K562 (cell line): ENCODE data around the gene IREB2.

Source experiments
- CREB1 ChIP-seq, 2 experiments: sonication (generic) in 1 of 2; formaldehyde crosslinking in 1 of 2; IDR thresholded peaks; 2 replicates each; pipeline versions ENCODE4 v1.6.1 to v1.8.0; 2012 to 2022; ENCODE audit warnings: inconsistent platforms in 1 of 2, mild to moderate bottlenecking in 1 of 2, missing genetic modification reagents in 1 of 2, moderate library complexity in 1 of 2
- ERF ChIP-seq: fragments of 450-650 bp; formaldehyde crosslinking; IDR thresholded peaks from 2 replicates; pipeline ENCODE4 v1.4.0; 2020; ENCODE audit warnings: mild to moderate bottlenecking, mixed read lengths
- EZH2 ChIP-seq: IDR thresholded peaks from 2 replicates; pipeline ENCODE4 v1.6.1; 2012; ENCODE audit warnings: low read depth, mild to moderate bottlenecking, inconsistent platforms, low read length, borderline replicate concordance
- IRF2 ChIP-seq: sonication (generic); formaldehyde crosslinking; IDR thresholded peaks from 2 replicates; pipeline ENCODE4 v1.8.1; 2022; ENCODE audit warnings: mild to moderate bottlenecking, missing genetic modification reagents
- POLR2G ChIP-seq: fragments of 200-400 bp; formaldehyde crosslinking; IDR thresholded peaks from 2 replicates; pipeline ENCODE4 v1.6.1; 2017; ENCODE audit warnings: low read depth, mild to moderate bottlenecking, antibody characterized with exemption, low read length, moderate library complexity
- RBM14 ChIP-seq: fragments of 200-400 bp; formaldehyde crosslinking; IDR thresholded peaks from 2 replicates; pipeline ENCODE4 v1.6.1; 2018; ENCODE audit warnings: low read depth, mild to moderate bottlenecking, low read length, moderate library complexity, borderline replicate concordance; ENCODE audit not compliant: insufficient read depth
- SIX5 ChIP-seq, 2 experiments: IDR thresholded peaks; 2 replicates each; pipeline ENCODE4 v1.6.1; 2011; ENCODE audit warnings: low read length in 2 of 2, borderline replicate concordance in 1 of 2, low read depth in 1 of 2, mild to moderate bottlenecking in 1 of 2, moderate library complexity in 1 of 2; ENCODE audit not compliant: insufficient read depth in 1 of 2
- SMARCC2 ChIP-seq: fragments of 450-650 bp; IDR thresholded peaks from 2 replicates; pipeline ENCODE4 v1.6.1; 2017; ENCODE audit warnings: antibody characterized with exemption, moderate library complexity, mild to moderate bottlenecking, low read depth
- TAF1 ChIP-seq: IDR thresholded peaks from 2 replicates; pipeline ENCODE4 v1.6.1; 2011; ENCODE audit warnings: mild to moderate bottlenecking, low read length, moderate library complexity; ENCODE audit not compliant: insufficient read depth, control insufficient read depth, severe bottlenecking; ENCODE audit errors: extremely low read depth
- TEAD1 ChIP-seq, 2 experiments: fragments of 450-650 bp in 1 of 2; sonication (generic) in 1 of 2; formaldehyde crosslinking; IDR thresholded peaks; 2 replicates each; pipeline versions ENCODE4 v1.4.0 to v1.8.0; 2020 to 2022; ENCODE audit warnings: mild to moderate bottlenecking in 2 of 2, missing genetic modification reagents in 1 of 2
- ZNF239 ChIP-seq: fragments of 250-450 bp; sonication (Bioruptor Pico); IDR thresholded peaks from 2 replicates; pipeline ENCODE4 v1.4.0; 2020; ENCODE audit warnings: mild to moderate bottlenecking
- TF ChIP-seq, protein P1 (sequence below), 3 experiments: IDR thresholded peaks in 2 of 3; conservative IDR thresholded peaks in 1 of 3; 2 replicates each; pipeline ENCODE4 v1.5.1; 2011 to 2012; ENCODE audit warnings: low read length in 3 of 3, mild to moderate bottlenecking in 3 of 3, control low read depth in 2 of 3, improper control_type of control experiment in 1 of 3, inconsistent platforms in 1 of 3, low read depth in 1 of 3, mixed read lengths in 1 of 3, moderate library complexity in 1 of 3; ENCODE audit not compliant: insufficient read depth in 2 of 3
- TF ChIP-seq, protein P2 (sequence below): sonication (generic); formaldehyde crosslinking; IDR thresholded peaks from 2 replicates; pipeline ENCODE4 v1.8.1; 2023; ENCODE audit warnings: mild to moderate bottlenecking, missing genetic modification reagents

DNA sequence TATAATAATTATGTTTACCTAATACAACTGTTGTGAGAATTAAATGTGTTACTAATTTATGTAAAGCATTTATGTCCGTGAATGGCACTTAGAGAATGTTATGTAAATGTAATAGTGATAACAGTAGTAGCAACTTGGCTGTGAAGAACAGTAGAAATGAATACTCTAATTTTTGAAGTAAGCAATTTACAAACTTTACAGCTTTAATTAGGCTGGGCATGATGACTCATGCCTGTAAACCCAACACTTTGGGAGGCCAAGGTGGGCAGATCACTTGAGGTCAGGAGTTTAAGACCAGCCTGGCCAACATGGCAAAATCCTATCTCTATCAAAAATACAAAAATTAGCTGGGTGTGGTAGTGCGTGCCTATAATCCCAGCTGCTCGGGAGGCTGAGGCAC lies 33.9 kb upstream of the IREB2 start:
- TF ChIP-seq CREB1 (IDR thresholded peaks at IDR 0.05): no peak
- TF ChIP-seq CREB1 (CRISPR knock-in tag; IDR thresholded peaks at IDR 0.05): no peak
- no peak for TF ChIP-seq RBM14
- no peak for TF ChIP-seq POLR2G
- TF ChIP-seq ERF: no peak
- TF ChIP-seq SIX5 (IDR thresholded peaks at IDR 0.05; ENCODE audit: borderline replicate concordance in 1 of 2, insufficient read depth in 1 of 2, low read depth in 1 of 2, low read length in 2 of 2): no peak
- TF ChIP-seq TEAD1 (CRISPR knock-in tag; IDR thresholded peaks at IDR 0.05): no peak
- TF ChIP-seq SMARCC2: no peak
- TF ChIP-seq IRF2 (CRISPR knock-in tag): no peak
- TF ChIP-seq, protein P1, sequence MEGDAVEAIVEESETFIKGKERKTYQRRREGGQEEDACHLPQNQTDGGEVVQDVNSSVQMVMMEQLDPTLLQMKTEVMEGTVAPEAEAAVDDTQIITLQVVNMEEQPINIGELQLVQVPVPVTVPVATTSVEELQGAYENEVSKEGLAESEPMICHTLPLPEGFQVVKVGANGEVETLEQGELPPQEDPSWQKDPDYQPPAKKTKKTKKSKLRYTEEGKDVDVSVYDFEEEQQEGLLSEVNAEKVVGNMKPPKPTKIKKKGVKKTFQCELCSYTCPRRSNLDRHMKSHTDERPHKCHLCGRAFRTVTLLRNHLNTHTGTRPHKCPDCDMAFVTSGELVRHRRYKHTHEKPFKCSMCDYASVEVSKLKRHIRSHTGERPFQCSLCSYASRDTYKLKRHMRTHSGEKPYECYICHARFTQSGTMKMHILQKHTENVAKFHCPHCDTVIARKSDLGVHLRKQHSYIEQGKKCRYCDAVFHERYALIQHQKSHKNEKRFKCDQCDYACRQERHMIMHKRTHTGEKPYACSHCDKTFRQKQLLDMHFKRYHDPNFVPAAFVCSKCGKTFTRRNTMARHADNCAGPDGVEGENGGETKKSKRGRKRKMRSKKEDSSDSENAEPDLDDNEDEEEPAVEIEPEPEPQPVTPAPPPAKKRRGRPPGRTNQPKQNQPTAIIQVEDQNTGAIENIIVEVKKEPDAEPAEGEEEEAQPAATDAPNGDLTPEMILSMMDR (IDR thresholded peaks at IDR 0.05 in 2 of 3, conservative IDR thresholded peaks at IDR 0.05 in 1 of 3; ENCODE audit: insufficient read depth in 2 of 3, low read depth in 1 of 3, low read length in 3 of 3): no peak
- no peak for TF ChIP-seq TAF1
- TF ChIP-seq ZNF239: no peak
- TF ChIP-seq, protein P2, sequence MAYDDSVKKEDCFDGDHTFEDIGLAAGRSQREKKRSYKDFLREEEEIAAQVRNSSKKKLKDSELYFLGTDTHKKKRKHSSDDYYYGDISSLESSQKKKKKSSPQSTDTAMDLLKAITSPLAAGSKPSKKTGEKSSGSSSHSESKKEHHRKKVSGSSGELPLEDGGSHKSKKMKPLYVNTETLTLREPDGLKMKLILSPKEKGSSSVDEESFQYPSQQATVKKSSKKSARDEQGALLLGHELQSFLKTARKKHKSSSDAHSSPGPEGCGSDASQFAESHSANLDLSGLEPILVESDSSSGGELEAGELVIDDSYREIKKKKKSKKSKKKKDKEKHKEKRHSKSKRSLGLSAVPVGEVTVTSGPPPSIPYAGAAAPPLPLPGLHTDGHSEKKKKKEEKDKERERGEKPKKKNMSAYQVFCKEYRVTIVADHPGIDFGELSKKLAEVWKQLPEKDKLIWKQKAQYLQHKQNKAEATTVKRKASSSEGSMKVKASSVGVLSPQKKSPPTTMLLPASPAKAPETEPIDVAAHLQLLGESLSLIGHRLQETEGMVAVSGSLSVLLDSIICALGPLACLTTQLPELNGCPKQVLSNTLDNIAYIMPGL: no peak
- no peak for TF ChIP-seq EZH2
